ENCODE results near the gene CROCC2. TPM values are rescaled to one million over a fixed set of nuclear protein-coding genes. Genes with fewer than 3 reads are reported as not detected.

CROCC2 gene
- total and polyA plus RNA-seq, 12 donors, result 0.07 to 0.65 (median 0.28) TPM; not detected in 6

DNA sequence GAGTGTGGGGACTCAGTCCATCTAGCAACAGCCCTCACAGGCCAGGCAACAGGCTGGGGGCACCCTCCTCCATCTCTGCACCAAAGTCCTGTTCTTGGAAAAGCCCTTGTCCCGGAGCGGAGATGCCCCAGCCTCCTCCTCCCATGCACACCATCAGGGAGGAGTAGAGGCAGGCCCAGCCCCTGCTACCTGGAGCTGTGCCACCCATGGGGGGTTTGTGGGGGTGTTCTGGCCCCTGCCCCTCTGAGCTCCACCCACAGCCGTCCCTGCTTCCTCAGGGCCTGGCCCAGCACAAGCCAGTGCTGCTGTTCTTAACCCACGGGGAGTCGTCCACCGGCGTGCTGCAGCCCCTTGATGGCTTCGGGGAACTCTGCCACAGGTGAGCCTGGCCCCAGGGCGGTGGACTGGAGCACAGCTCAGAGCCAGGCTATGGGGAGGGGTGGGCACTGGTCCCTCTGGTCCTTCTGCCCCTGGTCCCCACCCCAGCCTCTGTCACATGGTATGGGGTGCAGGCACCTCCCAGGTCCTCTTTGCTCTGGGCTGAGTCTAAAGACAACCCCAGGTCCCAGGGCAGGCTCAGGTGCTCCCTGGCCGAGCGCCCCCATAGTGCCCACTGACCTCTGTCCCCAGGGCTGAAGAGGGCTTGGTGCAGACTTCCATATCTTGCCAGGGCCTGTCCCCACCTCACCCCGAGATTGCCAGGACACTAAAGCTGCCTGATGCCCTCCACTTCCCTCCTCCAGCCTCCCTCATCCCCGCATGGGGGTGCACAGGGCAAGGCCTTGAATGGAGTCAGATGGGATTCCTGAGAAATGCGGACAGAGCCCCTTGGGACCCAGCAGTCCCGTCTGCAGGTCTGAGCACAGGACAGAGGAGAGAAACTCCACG, 34.8 kb upstream of the CROCC2 start:
- no peaks in the 10 kb centered on the region for H3K4me1 ChIP-seq (replicated peaks in 1 of 2)
- no peak overlapping the region for H3K27ac ChIP-seq
- no peak for DNase-seq
- 81 to 89% (median 86%) methylated on average over 7 to 16 of the region's 16 CpGs for WGBS, 4 donors
- TF ChIP-seq, protein P1, sequence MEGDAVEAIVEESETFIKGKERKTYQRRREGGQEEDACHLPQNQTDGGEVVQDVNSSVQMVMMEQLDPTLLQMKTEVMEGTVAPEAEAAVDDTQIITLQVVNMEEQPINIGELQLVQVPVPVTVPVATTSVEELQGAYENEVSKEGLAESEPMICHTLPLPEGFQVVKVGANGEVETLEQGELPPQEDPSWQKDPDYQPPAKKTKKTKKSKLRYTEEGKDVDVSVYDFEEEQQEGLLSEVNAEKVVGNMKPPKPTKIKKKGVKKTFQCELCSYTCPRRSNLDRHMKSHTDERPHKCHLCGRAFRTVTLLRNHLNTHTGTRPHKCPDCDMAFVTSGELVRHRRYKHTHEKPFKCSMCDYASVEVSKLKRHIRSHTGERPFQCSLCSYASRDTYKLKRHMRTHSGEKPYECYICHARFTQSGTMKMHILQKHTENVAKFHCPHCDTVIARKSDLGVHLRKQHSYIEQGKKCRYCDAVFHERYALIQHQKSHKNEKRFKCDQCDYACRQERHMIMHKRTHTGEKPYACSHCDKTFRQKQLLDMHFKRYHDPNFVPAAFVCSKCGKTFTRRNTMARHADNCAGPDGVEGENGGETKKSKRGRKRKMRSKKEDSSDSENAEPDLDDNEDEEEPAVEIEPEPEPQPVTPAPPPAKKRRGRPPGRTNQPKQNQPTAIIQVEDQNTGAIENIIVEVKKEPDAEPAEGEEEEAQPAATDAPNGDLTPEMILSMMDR (IDR thresholded peaks at IDR 0.05), result no peak
- no peak for TF ChIP-seq POLR2A (IDR thresholded peaks at IDR 0.05)
- no peaks in the 10 kb centered on the region for H3K36me3 ChIP-seq (replicated peaks in 1 of 2)
- no peaks in the 10 kb centered on the region for H3K27me3 ChIP-seq
- H3K4me3 ChIP-seq, result no peak overlapping the region
- intact Hi-C loops (cut with DNase I), result no loop called here
- no peaks in the 10 kb centered on the region for H3K9me3 ChIP-seq (replicated peaks in 1 of 3)

DNA sequence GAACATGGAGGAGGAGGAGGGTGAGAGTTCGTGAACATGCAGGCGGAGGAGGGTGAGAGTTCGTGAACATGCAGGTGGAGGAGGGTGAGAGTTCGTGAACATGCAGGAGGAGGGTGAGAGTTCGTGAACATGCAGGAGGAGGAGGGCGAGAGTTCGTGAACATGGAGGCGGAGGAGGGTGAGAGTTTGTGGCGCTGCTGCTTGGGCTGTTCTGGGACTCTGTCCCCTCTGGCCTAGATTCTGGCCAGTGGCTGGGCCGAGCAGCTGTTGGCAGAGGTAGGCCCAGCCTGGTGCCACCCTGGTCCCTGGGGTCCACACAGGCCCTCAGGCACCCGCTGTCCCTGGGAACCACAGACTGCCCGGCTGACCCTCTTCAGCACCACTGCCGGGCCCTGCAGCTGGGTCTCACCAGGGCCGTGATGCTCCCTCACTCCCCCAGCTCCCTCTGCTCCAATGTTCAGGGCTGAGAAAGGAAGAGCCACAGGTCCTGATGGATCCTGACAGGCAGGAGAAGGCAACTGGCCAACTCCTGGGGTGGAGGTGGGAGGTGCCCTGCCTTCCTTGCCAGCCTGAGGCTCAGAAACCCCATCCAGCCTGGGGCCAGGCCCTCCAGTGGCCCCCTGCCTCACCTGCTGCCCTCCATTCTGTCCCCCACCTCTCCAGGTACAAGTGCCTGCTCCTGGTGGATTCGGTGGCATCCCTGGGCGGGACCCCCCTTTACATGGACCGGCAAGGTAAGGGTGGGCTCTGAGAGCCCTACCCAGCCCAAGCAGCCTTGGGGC, 33.6 kb upstream of the CROCC2 start:
- Histone ChIP-seq H3K4me3 (no peak overlapping the region), H3K27ac (no peak overlapping the region), H3K36me3 (replicated peaks in 1 of 2) (no peaks in the 10 kb centered on the region), H3K4me1 (replicated peaks in 1 of 2) (no peaks in the 10 kb centered on the region), H3K27me3 (no peaks in the 10 kb centered on the region), H3K9me3 (replicated peaks in 1 of 3) (no peaks in the 10 kb centered on the region)
- intact Hi-C loops (cut with DNase I), result no loop called here
- TF ChIP-seq, protein P1 (IDR thresholded peaks at IDR 0.05), result no peak
- no peak for TF ChIP-seq POLR2A (IDR thresholded peaks at IDR 0.05)
- DNase-seq, result no peak
- 86 to 94% (median 90%) methylated on average over 11 to 17 of the region's 17 CpGs for WGBS, 4 donors

DNA sequence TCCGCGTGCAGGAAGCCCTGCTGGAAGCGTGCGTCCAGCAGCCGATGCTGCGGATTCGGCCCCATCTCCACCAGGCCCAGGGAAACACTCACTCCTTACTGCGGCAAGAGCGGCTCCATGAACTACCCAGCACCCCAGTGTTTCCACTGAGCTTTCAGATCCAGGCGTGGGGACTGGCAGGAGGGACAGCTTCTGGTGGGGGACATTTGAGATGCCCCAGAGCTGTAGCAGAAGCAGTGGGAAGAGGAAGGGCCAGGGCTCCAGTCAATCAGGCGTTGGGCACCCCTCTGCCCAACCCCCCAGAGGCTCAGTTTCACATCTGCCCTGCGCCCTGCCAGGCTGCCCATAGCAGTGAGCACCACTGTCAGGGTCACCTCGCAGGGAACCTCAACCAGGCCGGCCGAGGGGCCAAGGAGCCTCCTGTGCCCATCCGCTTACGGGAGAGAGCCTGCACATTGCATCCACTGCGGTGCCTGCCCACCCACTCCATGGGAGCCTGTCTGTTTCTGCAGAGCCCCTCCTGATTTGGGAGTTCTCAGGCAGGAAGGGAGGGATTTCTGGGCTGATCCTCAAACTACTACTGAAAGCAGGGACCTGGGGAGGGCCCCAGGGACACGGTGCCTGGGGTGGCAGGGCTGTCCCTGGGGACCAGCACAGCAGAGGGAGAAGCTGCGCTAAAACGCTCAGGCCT, 32.9 kb upstream of the CROCC2 start:
- 79 to 96% (median 89%) methylated on average over 8 to 21 of the region's 21 CpGs for WGBS, 4 donors
- no peaks in the 10 kb centered on the region for H3K9me3 ChIP-seq (replicated peaks in 1 of 3)
- no peak for TF ChIP-seq POLR2A (IDR thresholded peaks at IDR 0.05)
- TF ChIP-seq, protein P1 (IDR thresholded peaks at IDR 0.05), result no peak
- DNase-seq, result no peak
- no peaks in the 10 kb centered on the region for H3K27me3 ChIP-seq
- no peaks in the 10 kb centered on the region for H3K4me1 ChIP-seq (replicated peaks in 1 of 2)
- intact Hi-C loops (cut with DNase I), result no loop called here
- H3K4me3 ChIP-seq, result no peak overlapping the region
- H3K36me3 ChIP-seq (replicated peaks in 1 of 2), result no peaks in the 10 kb centered on the region
- no peak overlapping the region for H3K27ac ChIP-seq
